Stimulated activated naive CD8-positive, alpha-beta T cell treated with anti-CD3 and anti-CD28 coated beads, Interleukin-15, Interleukin-2, amounts not matched to agents 100 U/mL and 50 U/mL, for 24 hours (primary cell): ENCODE measurements around the gene MYD88.
"Not testable (repeated sequence)": the region's sequence is repeated elsewhere in the genome, so short reads cannot be mapped to it uniquely, and the experiment has no call there.

Experiments used
- ATAC-seq: fragments of 150-1000 bp; cut with Tn5 transposase; one replicate; pipeline ENCODE4 v1.10.0; 2021
- DNase-seq: peaks from one replicate; pipeline ENCODE4 v3.0.0; 2021

The MYD88 gene

DNA sequence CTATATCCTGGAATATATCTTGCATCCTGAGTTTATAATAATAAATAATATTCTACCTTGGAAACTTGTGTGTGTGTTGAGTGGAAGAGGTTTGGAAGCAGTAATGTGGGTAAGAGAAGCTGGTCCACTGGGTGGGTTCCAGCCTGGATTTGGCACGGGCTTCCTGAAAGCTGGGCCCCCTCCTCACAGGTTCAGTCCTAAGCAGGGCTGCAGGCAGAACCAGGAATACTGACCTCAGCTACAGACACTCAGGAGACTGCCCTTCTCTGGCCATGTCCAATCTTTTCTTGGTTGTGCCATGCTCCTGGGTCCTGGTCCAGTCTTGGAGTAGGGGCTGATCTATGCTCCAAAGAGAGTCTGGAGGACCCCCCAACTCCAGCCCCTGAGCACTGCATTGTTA lies 4.5 kb downstream of the MYD88 start:
- ATAC-seq (no peak), DNase-seq (no peak)

GRCh38 chr3:38143511-38143910 lies 5.0 kb downstream of the MYD88 start:
- no peak for ATAC-seq
- no peak for DNase-seq

DNA sequence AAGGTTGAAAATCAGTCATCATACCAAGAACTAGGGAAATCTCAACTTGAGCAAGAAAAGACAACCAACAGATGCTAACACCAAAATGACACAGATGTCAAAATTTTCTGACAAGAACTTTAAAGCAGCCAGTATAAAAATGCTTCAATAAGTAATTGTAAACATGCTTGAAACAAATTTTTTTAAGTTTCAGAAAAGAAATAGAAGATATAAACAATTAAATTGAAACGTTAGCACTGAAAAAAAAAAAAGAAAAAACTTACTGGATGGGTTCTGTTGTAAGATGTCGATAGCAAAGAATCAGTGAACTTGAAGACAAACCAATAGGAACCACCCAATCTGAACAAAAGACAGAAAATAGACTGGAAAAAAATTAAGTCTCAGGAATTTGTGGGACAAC lies 8.0 kb downstream of the MYD88 start:
- DNase-seq = no peak
- no peak for ATAC-seq

DNA sequence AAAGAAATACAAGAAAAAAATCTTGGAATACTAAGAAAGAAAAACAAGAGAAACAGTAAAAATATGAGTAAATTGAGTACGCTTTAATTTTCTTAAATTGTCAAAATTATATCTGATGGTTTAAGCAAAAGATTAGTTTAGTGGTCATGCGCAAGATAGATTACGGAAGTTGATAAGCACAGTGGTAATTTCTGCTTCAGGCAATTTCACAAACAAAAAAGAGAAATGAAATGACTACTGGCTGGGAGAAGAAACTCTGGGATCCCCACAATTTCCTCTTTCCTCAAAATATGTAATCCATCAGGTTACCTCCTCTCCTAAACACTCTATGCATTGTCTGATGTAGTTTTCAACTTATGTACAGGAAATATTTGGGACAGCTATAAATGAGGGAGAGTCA lies 9.0 kb downstream of the MYD88 start:
- no peak for DNase-seq
- no peak for ATAC-seq

GRCh38 chr3:38148311-38148882 lies 9.9 kb downstream of the MYD88 start:
- no peak for ATAC-seq
- DNase-seq = no peak

GRCh38 chr3:38149708-38150107 lies 11.2 kb downstream of the MYD88 start:
- no peak for DNase-seq
- ATAC-seq = no peak

DNA sequence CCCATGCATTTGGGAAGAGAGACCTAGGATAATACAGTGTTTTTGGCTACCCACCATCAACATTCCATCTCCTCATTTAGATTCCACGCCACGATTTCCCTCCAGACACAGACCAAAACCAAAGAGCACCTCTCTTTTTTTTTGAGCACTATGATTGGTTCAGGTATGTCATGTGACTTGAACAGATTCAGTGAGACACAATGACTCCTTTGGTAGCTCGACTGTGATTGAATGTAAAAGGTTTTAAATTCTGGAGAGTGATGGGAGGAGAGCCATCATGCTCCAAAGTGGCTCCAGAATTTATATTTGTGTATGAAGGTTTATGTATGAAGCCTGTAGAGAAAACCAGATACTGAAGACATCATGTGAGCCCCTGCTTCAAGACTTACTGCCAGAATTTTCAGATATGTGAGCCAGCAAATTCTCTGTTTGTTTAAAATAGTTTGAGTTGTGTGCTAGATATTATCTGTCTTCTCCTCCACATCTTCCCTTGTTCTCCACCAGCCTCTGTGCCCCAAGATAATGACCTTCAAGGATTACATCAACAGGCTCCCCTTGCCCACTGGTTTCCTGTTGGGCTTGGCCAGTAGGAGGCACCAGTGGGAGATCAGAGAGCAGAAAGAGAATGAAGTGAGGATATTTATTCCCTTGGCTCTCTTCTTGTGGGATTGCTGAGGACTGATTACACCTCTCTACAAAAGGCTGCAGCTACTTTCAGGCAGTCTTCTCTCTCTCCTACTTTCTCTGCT lies 12.5 kb downstream of the MYD88 start:
- ATAC-seq (no peak), DNase-seq (no peak)

GRCh38 chr3:38151667-38152265 lies 13.3 kb downstream of the MYD88 start:
- ATAC-seq = peak; percentile 58
- DNase-seq = no peak

- DNase-seq = no peak
- ATAC-seq = no peak
Measured at GRCh38 chr3:38152609-38153008, 14.1 kb downstream of the MYD88 start.

GRCh38 chr3:38153221-38153620 lies 14.8 kb downstream of the MYD88 start:
- ATAC-seq = no peak
- no peak for DNase-seq

DNA sequence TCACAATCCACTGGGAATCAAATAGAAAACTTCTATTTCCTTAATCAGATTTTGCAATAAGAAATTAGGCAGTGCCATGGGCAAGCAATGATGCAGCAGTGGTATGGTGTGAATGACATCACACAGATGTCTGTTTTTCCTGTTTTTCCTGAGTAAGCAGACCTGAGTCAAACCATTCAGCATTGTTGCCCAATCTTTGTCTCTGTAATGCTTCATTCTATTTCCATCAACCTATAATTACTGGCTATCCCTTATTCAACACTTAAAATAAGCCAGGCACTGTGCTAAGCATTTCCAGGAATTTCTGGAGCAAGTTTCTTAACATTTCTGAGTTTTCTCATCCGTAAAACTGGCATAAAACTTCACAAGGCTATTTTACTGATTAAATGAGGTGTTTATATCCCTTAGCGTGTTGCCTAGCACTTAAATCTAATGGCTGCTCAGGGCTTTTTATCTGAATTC lies 15.6 kb downstream of the MYD88 start:
- DNase-seq (no peak), ATAC-seq (peak; percentile 30)

GRCh38 chr3:38154625-38155255 lies 16.3 kb downstream of the MYD88 start:
- ATAC-seq (peak; percentile 31), DNase-seq (no peak)

DNA sequence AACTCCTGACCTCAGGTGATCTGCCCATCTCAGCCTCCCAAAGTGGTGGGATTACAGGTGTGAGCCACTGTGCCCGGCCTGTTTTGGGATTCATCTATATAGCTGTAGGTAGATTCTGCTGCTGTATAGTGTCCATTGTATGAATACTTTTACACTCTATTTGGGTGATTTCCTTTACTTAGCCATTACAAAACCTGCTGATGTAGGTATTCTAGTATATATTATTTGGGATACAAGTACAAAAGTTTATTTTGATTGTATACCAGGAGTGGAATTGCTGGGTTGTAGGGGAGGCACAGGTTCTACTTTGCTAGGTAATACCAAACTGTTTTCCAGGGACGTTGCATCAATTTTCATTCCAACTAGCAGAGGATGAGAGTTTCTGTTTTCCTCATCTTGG lies 17.4 kb downstream of the MYD88 start:
- ATAC-seq (no peak), DNase-seq (no peak)

DNA sequence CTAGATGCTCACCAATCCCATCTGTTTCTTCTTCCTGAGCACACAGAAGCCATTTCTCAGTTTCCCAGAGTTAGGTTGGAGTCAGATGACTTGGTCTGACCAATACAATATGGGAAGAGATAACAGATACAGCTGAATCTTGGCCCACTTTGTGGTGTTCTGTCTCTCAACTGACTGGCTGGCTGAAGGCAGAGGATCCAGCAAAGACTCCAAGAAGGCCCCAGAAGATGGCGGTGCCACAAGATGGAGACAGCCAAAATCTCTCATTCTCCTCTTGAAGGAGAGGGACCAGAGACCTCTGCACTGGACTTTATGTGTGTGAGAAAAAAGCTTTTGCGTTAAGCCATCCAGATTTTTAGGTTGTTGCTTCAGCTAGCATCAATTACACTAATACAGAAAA lies 18.7 kb downstream of the MYD88 start:
- ATAC-seq = no peak

GRCh38 chr3:38157595-38157994 lies 19.1 kb downstream of the MYD88 start:
- DNase-seq (no peak), ATAC-seq (no peak)

More for the DNA sequence above, 18.7 kb downstream of the MYD88 start:
- no peak for DNase-seq

- DNase-seq (no peak), ATAC-seq (no peak)
Measured at GRCh38 chr3:38158472-38158871, 20.0 kb downstream of the MYD88 start.

- not testable (repeated sequence) for ATAC-seq, DNase-seq
Measured at GRCh38 chr3:38160704-38161103, 22.2 kb downstream of the MYD88 start.

GRCh38 chr3:38163117-38163840 lies 24.8 kb downstream of the MYD88 start:
- no peak for DNase-seq
- ATAC-seq = no peak

GRCh38 chr3:38163841-38164642 lies 25.6 kb downstream of the MYD88 start:
- no peak for DNase-seq
- no peak for ATAC-seq

DNA sequence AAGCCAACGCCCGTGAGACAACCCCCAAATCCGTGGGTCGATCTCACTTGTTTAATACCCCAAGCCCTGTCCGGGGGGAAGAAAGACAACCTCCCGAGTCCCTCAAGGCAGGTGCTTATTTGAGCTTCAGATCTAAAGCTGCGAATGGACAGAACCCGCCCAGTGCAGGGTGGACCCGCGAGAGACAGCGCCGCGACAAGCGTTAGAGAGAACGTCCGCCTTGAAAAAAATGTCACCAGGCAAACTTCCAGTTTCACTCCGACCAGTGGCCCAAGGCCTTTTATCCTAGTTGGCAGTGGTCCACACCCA lies 26.1 kb downstream of the MYD88 start:
- no peak for DNase-seq
- ATAC-seq = peak; percentile 17

- DNase-seq = peak; percentile 96
- peak; percentile 94 for ATAC-seq
Measured at GRCh38 chr3:38164952-38165721, 26.7 kb downstream of the MYD88 start, which contains the start of gene OXSR1. Gene OXSR1 (plus strand): TSS chr3:38165537. CDS start chr3:38165877, 340 bp downstream.
